ENCODE data around the gene ECSIT.

GRCh38 chr19:11506101-11506555 lies 22.8 kb downstream of the ECSIT start:
- no peak; the same call in none of the 2 replicates for TF ChIP-seq POLR2AphosphoS5 (IDR thresholded peaks at IDR 0.05; ENCODE audit: low read depth)
- no peak for TF ChIP-seq CTCF (IDR thresholded peaks at IDR 0.05; ENCODE audit: insufficient read depth, low read length)
